Thymus (tissue), 11 donors: Measurements from ENCODE around the gene LPP. TPM values are rescaled to one million over a fixed set of nuclear protein-coding genes. Genes with fewer than 3 reads are reported as not detected.

ENCODE experiments used
- DNase-seq, 9 donors: peaks; one replicate each; pipeline ENCODE4 v3.0.0-alpha.2; 2013; ENCODE audit warnings: low spot score in 9 of 9, low read depth in 6 of 9, missing footprints in 1 of 9
- H3K27ac ChIP-seq, 2 donors: one replicate each; pipeline ENCODE4 v1.5.1; 2013; ENCODE audit warnings: control low read depth in 1 of 2, low read depth in 1 of 2, low read length in 1 of 2, mild to moderate bottlenecking in 1 of 2, moderate library complexity in 1 of 2
- H3K27me3 ChIP-seq, 2 donors: one replicate each; pipeline ENCODE4 v1.5.1; 2013; ENCODE audit warnings: low read length in 1 of 2; ENCODE audit not compliant: control insufficient read depth in 2 of 2, insufficient read depth in 1 of 2
- H3K36me3 ChIP-seq, 2 donors: one replicate each; pipeline ENCODE4 v1.5.1; 2013; ENCODE audit warnings: low read length in 1 of 2, mild to moderate bottlenecking in 1 of 2, moderate library complexity in 1 of 2; ENCODE audit not compliant: control insufficient read depth in 2 of 2, insufficient read depth in 2 of 2
- H3K4me1 ChIP-seq, 2 donors: one replicate each; pipeline ENCODE4 v1.5.1; 2013; ENCODE audit warnings: low read length in 2 of 2; ENCODE audit not compliant: control insufficient read depth in 2 of 2, insufficient read depth in 2 of 2
- H3K4me3 ChIP-seq, 2 donors: one replicate each; pipeline ENCODE4 v1.5.1; 2013; ENCODE audit warnings: low read length in 2 of 2, control low read depth in 1 of 2, mild to moderate bottlenecking in 1 of 2
- H3K9me3 ChIP-seq, 2 donors: one replicate each; pipeline ENCODE4 v1.5.1; 2013; ENCODE audit warnings: low read length in 1 of 2, mild to moderate bottlenecking in 1 of 2; ENCODE audit not compliant: control insufficient read depth in 2 of 2, insufficient read depth in 1 of 2
- WGBS: extraction: QIAGEN DNeasy Blood & Tissue Kit; methylation state at CpG from one replicate; pipeline ENCODE4 v1.1.7; 2013; 5-methylcytosine and 5-hydroxymethylcytosine counted together
- polyA plus RNA-seq: library from polyadenylated mRNA; stranded (reverse); fragments of 200-250 nt; gene quantifications from one replicate; pipeline ENCODE4 v1.2.3, GENCODE V29; 2013
- total RNA-seq: library from RNA; stranded (reverse); fragments of 120-200 nt; gene quantifications from one replicate; pipeline ENCODE4 v1.2.4, GENCODE V29; 2013
- donor health status: healthy.

LPP gene
- total and polyA plus RNA-seq, 2 donors = 6.5 to 9.2 TPM

DNA sequence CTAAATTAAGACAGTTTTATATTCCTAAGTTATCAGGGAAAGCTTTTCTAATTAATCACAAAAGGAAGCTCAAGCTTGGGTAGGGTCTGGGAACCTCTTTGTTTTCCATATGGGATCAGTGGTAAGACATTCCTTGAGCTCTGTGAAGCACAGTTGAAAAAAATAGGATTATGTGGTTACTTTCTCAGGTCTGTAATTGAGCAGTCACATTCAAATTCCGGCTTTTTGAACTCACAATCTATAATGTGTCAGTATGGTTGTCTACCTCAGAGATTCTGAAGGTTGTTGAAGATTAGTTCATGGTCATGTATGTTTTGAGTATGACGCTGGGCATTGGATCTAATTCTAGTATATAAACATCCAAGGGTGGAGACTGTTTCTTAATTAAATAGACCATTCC lies 364.5 kb downstream of the LPP start:
- no peak overlapping the region for H3K27ac ChIP-seq

DNA sequence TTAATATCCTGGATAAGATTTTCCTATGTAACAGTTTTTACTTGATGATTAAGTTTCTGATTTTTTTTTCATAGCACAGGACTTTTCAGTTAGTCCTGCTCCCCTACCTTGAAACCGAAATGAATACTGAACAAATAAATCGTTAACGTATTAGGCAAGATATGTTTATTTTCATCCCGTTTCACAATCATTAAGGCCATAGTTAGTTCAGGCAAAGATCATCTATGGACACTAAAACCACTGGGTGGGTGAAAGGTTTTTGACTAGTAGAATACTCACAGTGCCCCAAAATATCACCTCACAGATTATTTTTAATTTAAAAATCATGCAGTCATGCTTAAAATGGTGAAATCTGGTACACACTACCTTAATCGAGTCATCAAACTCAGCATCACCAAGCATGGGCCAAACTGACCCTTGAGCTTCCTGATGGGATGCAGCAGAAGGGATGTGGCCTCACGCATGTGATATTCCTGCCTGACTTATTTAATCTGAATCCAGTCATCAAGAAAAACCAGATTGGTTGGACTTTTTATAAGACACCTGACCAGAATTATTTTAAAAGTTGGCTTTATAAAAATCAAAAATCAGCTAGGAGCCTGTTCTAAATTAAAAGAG lies 365.0 kb downstream of the LPP start:
- no peaks in the 10 kb centered on the region for H3K36me3 ChIP-seq
- H3K9me3 ChIP-seq = no peaks in the 10 kb centered on the region
- no peak overlapping the region for H3K4me3 ChIP-seq
- 99% methylated on average over 6 of the region's 6 CpGs for WGBS
- no peaks in the 10 kb centered on the region for H3K4me1 ChIP-seq
- DNase-seq = no peak
- H3K27ac ChIP-seq = no peak overlapping the region
- no peaks in the 10 kb centered on the region for H3K27me3 ChIP-seq

More for the DNA sequence above, 364.5 kb downstream of the LPP start:
- Histone ChIP-seq H3K4me3 (no peak overlapping the region), H3K27me3 (no peaks in the 10 kb centered on the region), H3K4me1 (no peaks in the 10 kb centered on the region), H3K36me3 (no peaks in the 10 kb centered on the region), H3K9me3 (no peaks in the 10 kb centered on the region)
- DNase-seq = no peak
- 97% methylated on average over 2 of the region's 2 CpGs for WGBS

DNA sequence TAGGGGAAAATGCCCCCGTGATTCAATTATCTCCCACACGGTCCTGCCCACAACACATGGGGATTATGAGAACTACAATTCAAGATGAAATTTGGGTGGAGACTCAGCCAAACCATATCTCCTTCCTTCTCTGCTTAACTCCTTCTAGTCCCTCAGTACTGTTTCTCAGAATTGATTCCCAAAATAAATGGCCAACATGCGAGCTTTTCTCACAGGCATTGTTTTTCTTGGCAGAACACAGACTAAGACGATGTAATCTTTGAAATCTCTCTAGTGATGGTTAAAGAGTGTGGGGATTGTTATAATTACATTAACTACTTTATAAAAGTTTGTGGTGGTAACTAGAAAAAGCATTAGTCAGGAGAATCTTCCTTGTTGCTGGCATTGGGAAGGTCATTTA lies 366.5 kb downstream of the LPP start:
- Histone ChIP-seq H3K27me3 (no peaks in the 10 kb centered on the region), H3K27ac (no peak overlapping the region), H3K9me3 (no peaks in the 10 kb centered on the region), H3K36me3 (no peaks in the 10 kb centered on the region), H3K4me1 (no peaks in the 10 kb centered on the region), H3K4me3 (no peak overlapping the region)
- no peak for DNase-seq
- 92% methylated on average over 4 of the region's 4 CpGs for WGBS

DNA sequence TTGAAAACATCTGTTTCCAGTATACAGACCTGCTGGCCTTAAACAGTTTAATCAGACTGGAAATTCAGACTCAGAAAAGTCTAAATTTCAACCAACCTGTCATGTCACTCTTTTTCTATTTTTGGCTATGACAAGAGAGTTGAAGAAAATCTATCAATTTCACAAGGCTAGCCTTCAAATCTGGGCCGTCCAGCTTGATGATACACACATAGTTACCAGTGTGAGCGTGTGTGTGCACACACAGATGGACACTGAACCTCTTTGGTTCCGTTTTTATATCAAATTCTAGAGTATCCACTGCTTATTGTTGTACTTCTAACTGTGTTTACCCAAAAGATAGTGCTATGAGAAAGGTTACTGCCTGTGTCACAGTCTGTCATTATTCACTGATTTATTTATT lies 368.2 kb downstream of the LPP start:
- no peaks in the 10 kb centered on the region for H3K36me3 ChIP-seq
- H3K4me1 ChIP-seq = no peaks in the 10 kb centered on the region
- no peaks in the 10 kb centered on the region for H3K9me3 ChIP-seq
- DNase-seq = no peak
- 96% methylated on average over 3 of the region's 3 CpGs for WGBS
- no peak overlapping the region for H3K27ac ChIP-seq
- H3K27me3 ChIP-seq = no peaks in the 10 kb centered on the region
- no peak overlapping the region for H3K4me3 ChIP-seq

DNA sequence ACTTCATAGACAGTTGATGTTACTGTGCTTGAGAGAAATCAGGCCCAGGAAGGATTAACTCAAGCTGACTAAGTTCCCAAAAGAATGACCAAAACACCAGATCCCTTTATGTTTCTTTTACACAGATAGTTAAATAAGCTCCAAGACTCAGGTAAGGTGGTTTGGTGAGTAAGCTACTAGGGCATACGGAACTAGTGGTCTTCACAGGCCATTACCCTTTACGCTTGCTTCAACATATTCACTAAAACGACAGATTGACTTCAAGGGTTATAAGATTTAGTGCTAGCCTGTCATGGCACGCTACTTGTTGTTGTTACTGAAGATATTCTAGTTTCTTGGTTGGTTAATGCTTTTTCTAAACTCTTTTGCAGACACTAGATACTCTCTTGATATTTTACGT lies 369.3 kb downstream of the LPP start:
- H3K27ac ChIP-seq = no peak overlapping the region
- H3K9me3 ChIP-seq = no peaks in the 10 kb centered on the region
- no peaks in the 10 kb centered on the region for H3K36me3 ChIP-seq
- no peaks in the 10 kb centered on the region for H3K27me3 ChIP-seq
- no peaks in the 10 kb centered on the region for H3K4me1 ChIP-seq
- no peak overlapping the region for H3K4me3 ChIP-seq
- 97% methylated on average over 5 of the region's 5 CpGs for WGBS
- no peak for DNase-seq

DNA sequence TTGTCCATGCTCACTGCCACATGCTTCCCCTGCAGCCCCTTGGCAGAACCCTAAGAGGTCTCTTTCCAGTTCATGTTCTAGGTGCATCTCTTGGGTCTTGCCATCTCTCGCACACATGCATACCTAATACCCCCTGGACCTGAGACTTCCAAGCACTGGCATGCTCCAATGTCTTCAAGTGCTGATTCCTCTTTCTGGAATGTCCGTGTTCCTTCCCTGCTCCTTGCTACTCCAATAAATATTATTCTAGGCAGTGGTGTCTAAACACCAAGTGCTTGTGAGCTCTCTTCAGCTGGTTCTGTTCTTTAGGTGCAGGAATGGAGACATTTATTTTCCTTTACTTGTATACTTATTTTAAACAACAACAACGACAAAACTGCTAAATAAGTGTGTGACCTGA lies 370.1 kb downstream of the LPP start:
- WGBS = 64% methylated on average over 3 of the region's 3 CpGs
- Histone ChIP-seq H3K4me1 (no peaks in the 10 kb centered on the region), H3K9me3 (no peaks in the 10 kb centered on the region), H3K4me3 (no peak overlapping the region), H3K27me3 (no peaks in the 10 kb centered on the region), H3K27ac (no peak overlapping the region), H3K36me3 (no peaks in the 10 kb centered on the region)
- DNase-seq = no peak

DNA sequence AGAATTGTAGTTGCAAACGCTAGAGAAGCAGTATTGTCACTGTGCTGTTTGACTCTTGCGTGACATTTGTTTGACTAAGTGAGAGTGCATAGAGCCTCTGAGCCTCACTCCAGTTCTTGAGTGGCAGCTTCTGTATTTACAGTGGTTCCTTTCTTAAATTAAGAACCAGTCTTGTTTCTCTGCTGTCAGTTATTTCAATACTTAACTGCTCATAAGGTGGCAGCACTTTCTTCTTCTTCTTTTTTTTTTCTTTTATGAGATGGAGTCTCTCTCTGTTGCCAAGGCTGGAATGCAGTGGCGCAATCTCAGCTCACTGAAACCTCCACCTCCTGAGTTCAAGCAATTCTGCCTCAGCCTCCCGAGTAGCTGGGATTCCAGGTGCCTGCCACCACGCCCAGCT lies 372.1 kb downstream of the LPP start:
- H3K27ac ChIP-seq = no peak overlapping the region
- no peak for DNase-seq
- WGBS = 95% methylated on average over 5 of the region's 5 CpGs
- no peak overlapping the region for H3K4me3 ChIP-seq
- no peaks in the 10 kb centered on the region for H3K36me3 ChIP-seq
- H3K9me3 ChIP-seq = no peaks in the 10 kb centered on the region
- H3K4me1 ChIP-seq = no peaks in the 10 kb centered on the region
- H3K27me3 ChIP-seq = no peaks in the 10 kb centered on the region

DNA sequence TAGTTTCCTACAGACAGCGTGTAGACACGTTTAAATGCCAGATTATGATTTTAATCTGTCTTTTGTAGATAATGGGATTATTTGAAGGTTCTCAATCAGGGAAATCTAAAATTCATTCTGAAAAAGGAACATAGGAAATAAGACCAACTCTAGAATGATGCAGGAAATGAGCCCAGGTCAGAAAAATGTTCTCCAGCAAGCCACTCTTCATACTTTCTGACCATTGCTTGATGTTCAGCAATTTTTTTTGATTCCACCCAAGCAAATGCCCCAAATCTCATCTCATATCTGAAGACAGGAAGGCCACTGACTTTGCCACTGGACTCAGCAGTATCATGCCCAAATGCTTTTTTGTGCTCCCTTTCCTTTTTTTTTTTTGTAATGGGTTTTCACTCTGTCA lies 373.4 kb downstream of the LPP start:
- H3K4me1 ChIP-seq = no peaks in the 10 kb centered on the region
- 97% methylated on average over 2 of the region's 2 CpGs for WGBS
- H3K36me3 ChIP-seq = no peaks in the 10 kb centered on the region
- H3K4me3 ChIP-seq = no peak overlapping the region
- DNase-seq = no peak
- no peaks in the 10 kb centered on the region for H3K27me3 ChIP-seq
- no peak overlapping the region for H3K27ac ChIP-seq
- H3K9me3 ChIP-seq = no peaks in the 10 kb centered on the region

DNA sequence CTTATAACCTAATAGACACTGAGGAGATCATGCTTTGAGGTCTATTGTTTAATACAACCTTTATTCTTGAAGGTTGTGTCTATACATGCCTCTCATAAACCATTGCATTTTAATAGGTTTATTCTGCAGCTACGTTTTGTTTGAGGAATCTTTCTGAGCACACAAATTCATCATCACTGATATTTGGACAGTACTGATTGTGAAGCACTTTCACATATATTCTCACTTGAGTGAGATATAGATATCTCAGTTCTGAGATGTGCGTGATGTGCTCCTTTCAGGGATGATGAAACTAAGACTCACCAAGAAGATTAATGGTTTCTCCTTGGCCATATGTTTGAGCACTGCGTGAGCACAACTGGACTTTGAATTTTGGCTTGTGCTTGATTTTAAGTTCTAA lies 374.4 kb downstream of the LPP start:
- WGBS = 98% methylated on average over 3 of the region's 3 CpGs
- no peaks in the 10 kb centered on the region for H3K4me1 ChIP-seq
- no peak overlapping the region for H3K27ac ChIP-seq
- H3K4me3 ChIP-seq = no peak overlapping the region
- H3K36me3 ChIP-seq = no peaks in the 10 kb centered on the region
- H3K27me3 ChIP-seq = no peaks in the 10 kb centered on the region
- no peaks in the 10 kb centered on the region for H3K9me3 ChIP-seq
- DNase-seq = no peak

DNA sequence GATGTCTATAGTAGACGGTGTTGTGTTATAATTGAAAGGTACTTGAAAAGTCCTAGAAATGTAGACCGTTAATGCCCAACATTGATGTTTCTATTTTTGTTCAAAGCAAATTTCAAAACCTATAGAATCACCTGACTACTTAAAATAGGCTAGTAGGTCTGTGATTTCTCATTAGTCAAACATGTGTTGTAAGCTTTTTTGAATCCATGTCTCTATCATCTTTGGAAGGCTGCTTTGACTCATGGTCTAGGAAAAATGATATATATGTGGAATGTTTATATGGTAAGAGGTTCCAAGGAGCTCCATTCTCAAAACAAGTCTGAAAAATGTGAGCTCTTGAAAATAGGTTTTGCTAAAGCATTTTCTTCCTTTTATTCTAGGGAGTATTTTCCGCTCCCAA lies 375.3 kb downstream of the LPP start:
- H3K4me1 ChIP-seq = no peaks in the 10 kb centered on the region

More for the DNA sequence above, 375.3 kb downstream of the LPP start:
- 97% methylated on average over 3 of the region's 3 CpGs for WGBS
- Histone ChIP-seq H3K9me3 (no peaks in the 10 kb centered on the region), H3K27ac (no peak overlapping the region), H3K4me3 (no peak overlapping the region), H3K27me3 (no peaks in the 10 kb centered on the region), H3K36me3 (no peaks in the 10 kb centered on the region)
- DNase-seq = no peak
